GM18951 (cell line): ENCODE results near the gene CYTH3.
"Not testable (repeated sequence)": the region's sequence is repeated elsewhere in the genome, so short reads cannot be mapped to it uniquely, and the experiment has no call there.

ENCODE experiments used
- POLR2A ChIP-seq: IDR thresholded peaks from 4 replicates; pipeline ENCODE4 v1.6.1; 2011; ENCODE audit warnings: mild to moderate bottlenecking; ENCODE audit not compliant: insufficient read length, insufficient read depth; ENCODE audit errors: extremely low read depth
- in situ Hi-C: fragments of 300-500 bp; cut with MboI; formaldehyde crosslinking; loops from one replicate; pipeline ENCODE4 v1.12.0; 2022; ENCODE audit warnings: low sequenced_read_pairs, mixed read lengths, inconsistent platforms; ENCODE audit not compliant: unreplicated experiment

CYTH3 gene

DNA sequence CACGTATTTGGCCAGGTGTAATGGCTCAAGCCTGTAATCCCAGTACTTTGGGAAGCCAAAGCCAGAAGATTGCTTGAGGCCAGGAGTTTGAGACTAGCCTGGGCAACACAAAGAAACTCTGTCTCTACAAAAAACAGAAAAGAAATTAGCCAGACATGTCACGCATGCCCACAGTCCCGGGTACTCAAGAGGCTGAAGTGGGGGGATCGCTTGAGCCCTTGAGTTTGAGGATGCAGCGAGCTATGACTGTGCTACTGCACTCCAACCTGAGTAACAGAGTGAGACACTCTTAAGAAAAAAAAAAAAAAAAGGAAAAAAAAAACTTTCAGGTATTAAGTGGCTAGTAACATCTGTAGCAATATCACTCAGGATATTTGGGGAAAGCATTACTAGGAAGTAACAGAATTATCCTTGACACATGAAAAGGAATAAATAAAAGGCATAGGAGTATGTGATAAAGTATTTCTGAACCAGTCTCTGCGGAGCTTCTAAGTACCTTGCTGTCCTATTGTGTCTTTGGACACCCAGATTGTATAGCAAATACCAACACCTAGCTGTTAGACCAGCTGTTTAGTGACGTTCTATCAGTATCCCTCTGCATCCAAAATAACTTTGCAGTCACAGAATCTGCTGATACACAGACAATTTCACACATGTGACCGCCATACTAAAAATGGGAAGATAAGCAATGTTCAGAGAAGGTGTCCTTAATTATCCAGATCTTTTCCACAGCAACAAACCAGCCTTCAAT lies 74.4 kb downstream of the CYTH3 start:
- no peak for TF ChIP-seq POLR2A
- in situ Hi-C loops, result no loop called here

DNA sequence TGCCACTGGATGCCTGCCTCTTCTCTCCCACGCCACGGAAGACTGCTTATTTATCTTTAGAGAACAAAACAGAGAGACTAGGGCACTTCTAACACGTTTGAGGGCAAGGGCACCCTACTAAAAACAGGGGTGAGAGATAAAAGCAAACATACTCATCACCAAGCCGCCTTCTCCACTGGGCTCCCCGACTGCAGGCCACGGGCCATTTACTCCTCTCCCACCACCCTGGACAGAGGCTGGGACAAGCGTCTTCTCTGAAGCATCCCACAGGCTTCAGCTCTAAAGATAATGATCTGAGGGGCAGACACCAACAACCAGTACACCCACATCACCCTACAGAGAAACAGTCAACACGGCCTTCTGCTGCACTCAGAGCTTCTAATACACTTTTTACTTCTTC lies 78.7 kb downstream of the CYTH3 start:
- no peak for TF ChIP-seq POLR2A
- in situ Hi-C loops, result no loop called here

DNA sequence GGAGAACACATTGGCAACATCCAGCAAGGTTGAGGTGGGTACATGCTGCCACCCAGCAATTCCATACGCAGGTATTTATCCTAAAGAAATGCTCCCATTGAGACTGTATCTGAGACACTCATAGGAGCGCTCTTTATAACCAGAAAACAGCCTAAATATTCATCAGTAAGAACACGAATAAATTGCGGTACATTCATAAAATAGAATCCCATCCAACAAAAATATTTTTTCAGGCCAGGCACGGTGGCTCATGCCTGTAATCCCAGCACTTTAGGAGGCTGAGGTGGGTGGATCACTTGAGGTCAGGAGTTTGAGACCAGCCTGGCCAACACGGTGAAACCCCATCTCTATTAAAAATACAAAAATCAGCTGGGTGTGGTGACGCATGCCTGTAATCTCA lies 81.9 kb downstream of the CYTH3 start:
- in situ Hi-C loops, result not testable (repeated sequence)

DNA sequence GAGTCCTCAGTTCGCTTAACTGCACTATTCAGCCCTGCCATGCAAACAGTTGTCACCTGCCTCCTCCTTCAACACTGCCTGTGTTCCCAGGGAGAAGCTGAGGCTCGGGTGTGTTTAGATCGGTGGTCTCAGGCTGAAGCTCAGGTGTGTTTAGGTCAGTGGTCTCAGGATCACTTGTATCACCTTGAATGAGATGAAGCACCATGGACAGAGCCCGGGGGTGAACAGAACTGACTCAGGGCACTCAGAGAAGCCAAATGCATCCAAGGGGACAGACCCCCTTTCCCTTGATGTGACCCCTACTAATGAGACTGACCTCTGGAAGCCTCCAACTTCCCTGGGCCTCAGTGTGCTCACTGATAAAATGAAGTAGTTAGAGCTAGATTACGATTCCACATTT lies 84.0 kb downstream of the CYTH3 start:
- no peak for TF ChIP-seq POLR2A
- in situ Hi-C loops, result no loop called here

DNA sequence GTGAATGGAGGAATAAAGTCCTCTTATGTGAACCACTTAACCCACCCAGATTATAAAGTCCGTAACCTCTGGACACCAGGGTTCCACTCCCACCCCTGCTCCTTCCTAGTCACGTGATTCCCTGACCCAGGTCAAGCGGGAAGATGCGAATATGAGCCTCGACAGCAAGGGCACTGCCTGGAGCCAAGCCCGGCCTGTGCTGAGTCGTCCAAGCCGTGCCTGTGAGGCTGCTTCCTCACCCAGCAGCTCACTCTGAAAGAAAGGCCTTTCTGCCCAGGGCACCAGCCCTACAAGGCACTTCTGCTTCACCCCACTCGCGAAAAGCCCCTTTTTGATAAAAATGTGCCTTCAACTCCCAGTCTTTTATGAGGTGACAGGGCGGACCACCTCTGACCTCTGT lies 85.8 kb downstream of the CYTH3 start:
- in situ Hi-C loops, result no loop called here
- no peak for TF ChIP-seq POLR2A

DNA sequence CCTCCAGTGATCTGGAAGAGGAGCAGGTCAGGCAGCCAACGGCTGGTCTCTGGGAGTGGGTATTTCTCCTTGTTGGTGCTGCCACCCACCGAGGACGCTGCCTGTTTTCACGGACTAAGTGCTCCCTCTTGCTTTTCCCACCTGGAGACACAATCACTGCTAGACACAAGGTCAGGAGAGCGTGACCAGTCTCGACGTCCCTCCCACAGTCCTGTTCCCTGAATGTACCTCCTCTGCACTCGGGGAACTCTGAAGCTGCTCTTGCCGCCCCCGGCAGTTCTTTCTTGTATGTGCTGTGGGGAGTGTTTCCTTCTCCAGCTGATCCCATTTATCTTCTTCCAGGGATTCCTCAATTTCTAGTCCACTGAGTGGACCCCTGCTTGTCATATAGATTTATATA lies 89.4 kb downstream of the CYTH3 start:
- TF ChIP-seq POLR2A, result no peak
- in situ Hi-C loops, result no loop called here

DNA sequence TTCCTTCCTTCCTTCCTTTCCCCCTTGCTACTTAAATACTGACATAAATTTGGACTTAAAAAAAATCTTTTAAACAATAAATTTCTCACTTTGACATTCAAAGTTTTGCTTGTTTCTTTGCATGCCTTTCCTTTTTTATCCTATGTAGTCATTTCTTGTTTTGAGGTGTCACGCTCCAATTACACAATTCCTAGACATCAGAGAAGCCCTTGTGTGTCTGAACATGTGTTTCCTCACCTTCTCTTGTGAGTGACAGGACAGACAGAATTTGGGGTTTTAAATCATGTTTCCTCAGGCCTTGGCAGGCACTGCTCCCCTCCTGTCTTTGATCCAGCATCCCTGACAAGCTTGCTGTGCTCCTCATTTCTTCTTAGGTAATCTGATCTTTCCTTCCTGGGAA lies 91.3 kb downstream of the CYTH3 start:
- in situ Hi-C loops, result no loop called here
- no peak for TF ChIP-seq POLR2A

DNA sequence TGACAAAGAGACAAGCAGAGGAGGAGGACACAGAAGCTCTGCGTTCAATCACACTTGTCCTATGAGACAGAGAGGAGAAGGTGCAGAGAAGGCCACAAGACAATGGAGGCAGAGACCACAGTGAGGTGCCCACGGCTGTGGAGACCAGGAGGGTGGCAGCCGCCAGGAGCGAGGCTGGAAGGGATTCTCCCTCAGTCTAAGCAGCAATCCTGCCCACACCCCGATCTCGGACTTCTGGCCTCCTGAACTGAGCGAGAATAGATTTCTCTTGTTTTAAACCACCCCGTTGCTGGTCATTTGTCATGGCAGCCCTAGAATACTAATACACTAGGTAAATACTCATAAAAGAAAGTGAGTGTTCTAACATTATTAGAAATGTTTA lies 92.1 kb downstream of the CYTH3 start:
- in situ Hi-C loops, result no loop called here
- TF ChIP-seq POLR2A, result no peak

DNA sequence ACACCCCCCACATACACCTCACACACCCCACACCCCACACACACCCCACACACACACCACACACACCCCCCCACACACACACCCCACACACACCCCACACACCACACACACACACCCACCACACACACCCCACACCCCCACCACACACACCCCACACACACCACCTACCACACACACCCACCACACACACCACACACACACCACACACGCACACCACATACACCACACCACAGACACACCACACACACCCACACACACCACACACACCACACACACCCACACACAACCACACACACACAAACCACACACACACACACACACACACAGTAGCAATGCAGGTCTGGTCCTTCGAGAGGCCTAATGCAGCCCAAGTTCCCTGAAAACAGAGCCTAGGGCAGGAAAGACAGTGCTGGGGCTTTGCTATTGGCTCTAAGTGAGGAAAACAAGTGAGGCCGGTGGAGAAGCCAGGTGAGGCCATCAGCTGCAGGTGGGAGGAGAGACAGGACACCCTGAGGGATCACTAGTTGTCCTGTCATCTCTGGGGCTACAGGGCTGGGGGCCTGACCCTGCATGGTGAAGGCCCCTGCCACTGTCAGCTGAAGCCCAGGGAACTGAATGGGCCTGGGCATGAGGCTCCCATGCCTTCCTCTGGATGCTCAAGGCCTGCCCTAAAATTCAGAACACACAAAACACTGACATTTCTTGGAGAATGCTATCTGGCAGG lies 92.6 kb downstream of the CYTH3 start:
- TF ChIP-seq POLR2A, result no peak
- in situ Hi-C loops, result no loop called here

DNA sequence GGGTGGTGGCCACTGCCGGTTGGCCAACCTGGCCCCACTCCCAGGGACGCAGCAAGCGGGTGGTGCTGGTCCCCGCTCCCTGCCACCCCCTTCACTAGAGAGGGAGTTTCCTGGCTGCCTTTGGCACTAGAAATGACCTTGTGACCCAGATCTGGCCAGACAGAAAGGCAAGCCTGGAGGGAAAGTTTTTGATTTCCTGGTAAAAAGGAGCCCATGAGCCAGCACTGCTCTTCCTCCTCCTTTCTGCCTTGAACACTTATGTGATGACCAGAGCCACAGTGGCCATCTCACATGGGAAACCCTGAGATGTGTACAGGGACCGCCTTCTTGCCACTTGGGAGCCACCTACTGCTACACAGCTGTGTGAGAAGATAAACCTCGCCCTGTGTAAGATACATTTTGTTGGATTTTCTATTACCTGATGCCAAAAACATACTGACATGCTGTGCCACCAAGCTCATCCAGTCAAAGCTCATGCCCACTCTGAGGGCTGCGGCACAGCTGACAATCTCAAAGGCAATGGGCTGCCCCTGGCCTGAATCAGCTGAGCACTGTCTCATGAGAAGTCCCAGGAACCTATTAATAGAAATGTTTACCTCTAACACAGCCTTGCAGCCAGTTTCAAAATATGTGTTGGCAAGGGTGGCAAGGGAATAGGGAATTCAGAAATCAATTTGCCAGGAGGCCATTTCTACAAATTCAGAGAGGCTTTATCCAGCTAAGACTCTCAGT lies 94.0 kb downstream of the CYTH3 start:
- TF ChIP-seq POLR2A, result no peak
- in situ Hi-C loops, result no loop called here

DNA sequence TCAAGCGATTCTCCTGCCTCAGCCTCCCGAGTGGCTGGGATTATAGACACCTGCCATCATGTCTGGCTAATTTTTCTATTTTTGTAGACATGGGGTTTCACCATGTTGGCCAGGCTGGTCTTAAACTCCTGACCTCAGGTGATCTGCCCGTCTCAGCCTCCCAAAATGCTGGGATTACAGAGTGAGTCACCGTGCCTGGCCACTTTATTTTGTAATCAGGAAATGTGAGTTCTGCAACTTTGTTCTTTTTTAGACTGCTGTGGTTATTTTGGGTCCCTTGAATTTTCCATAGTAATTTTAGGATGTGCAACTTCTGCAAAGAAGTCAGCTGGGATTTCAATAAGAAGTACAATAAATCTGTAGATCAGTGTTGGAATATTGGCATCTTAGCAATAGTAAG lies 96.8 kb downstream of the CYTH3 start:
- TF ChIP-seq POLR2A, result no peak
- in situ Hi-C loops, result no loop called here

DNA sequence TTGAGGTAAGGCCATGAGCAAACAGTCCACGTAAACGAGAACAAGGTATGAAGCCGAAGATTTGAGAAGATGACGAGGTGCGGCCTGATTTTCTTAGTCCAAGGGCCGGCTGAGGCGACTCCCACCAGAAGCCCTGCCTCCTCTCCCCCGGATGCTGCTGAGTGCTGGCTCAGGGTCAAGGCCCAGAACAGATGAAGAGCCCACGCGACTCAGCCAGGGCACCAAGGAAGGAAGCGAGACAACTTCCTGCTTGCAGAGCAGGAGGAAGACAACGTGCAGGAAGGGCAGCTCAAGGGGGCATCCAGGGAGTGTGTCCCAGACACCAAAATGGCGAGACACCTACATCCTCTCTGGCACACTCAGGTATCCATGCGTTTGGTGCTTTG lies 99.5 kb downstream of the CYTH3 start:
- in situ Hi-C loops, result no loop called here
- no peak for TF ChIP-seq POLR2A

DNA sequence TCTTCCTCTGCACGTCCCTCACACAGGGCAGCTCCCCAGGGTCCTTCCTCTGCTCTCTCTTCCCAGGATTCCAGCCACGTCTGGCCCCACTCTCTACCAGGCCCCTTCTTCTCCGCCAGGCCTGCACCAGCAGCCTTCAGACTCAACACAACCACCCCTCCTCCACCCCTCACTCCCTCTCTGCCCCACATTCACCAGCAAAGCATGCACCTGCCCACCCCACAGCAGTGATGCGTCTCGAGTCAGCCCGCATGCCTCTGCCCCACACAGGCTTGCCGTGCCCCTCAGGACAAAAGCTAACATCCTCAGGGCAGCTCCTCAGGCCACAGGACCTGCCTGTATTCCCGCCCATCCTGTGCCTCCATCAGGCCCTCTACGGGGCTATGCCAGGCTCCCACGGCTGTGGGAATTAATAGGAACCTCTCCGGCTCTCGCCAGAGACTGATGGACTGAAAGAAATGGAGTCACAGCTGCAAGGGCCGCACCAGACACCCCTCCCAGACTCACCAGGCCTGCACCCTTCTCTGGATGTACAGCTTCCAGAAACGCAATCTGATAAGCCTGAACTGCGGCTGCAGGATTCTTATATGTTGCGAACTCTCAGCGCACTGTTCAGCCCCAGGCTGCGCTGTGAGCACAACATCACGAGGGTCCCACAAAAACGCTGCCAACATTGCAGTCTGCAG lies 100.1 kb downstream of the CYTH3 start:
- in situ Hi-C loops, result no loop called here
- no peak for TF ChIP-seq POLR2A
